ENCODE measurements around the gene UMODL1. TPM values are rescaled to one million over a fixed set of nuclear protein-coding genes. Genes with fewer than 3 reads are reported as not detected.

Gene UMODL1
- total and polyA plus RNA-seq, 9 donors: 0.01 to 2.2 (median 0.24) TPM; not detected in 5

- no peaks in the 10 kb centered on the region for H3K9me3 ChIP-seq
- TF ChIP-seq, protein P1, sequence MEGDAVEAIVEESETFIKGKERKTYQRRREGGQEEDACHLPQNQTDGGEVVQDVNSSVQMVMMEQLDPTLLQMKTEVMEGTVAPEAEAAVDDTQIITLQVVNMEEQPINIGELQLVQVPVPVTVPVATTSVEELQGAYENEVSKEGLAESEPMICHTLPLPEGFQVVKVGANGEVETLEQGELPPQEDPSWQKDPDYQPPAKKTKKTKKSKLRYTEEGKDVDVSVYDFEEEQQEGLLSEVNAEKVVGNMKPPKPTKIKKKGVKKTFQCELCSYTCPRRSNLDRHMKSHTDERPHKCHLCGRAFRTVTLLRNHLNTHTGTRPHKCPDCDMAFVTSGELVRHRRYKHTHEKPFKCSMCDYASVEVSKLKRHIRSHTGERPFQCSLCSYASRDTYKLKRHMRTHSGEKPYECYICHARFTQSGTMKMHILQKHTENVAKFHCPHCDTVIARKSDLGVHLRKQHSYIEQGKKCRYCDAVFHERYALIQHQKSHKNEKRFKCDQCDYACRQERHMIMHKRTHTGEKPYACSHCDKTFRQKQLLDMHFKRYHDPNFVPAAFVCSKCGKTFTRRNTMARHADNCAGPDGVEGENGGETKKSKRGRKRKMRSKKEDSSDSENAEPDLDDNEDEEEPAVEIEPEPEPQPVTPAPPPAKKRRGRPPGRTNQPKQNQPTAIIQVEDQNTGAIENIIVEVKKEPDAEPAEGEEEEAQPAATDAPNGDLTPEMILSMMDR (IDR thresholded peaks at IDR 0.05): no peak
- TF ChIP-seq POLR2A (IDR thresholded peaks at IDR 0.05): no peak
- no peak for TF ChIP-seq EP300 (IDR thresholded peaks at IDR 0.05)
- WGBS, 3 donors: 70 to 74% (median 74%) methylated on average over 28 of the region's 28 CpGs
- no peaks in the 10 kb centered on the region for H3K27me3 ChIP-seq
- H3K4me3 ChIP-seq: no peak overlapping the region
- H3K27ac ChIP-seq: no peak overlapping the region
- DNase-seq: no peak
- H3K36me3 ChIP-seq: no peaks in the 10 kb centered on the region
- intact Hi-C loops (cut with DNase I): no loop called here
- H3K4me1 ChIP-seq (ENCODE audit: insufficient read depth): no peaks in the 10 kb centered on the region
These were observed 7.3 kb upstream of the UMODL1 start for GRCh38 chr21:42063571-42064521.

- TF ChIP-seq, protein P1 (IDR thresholded peaks at IDR 0.05): no peak
- TF ChIP-seq EP300 (IDR thresholded peaks at IDR 0.05) (no peak), POLR2A (IDR thresholded peaks at IDR 0.05) (no peak)
- no peak overlapping the region for H3K27ac ChIP-seq
- intact Hi-C loops (cut with DNase I): no loop called here
- H3K9me3 ChIP-seq: no peaks in the 10 kb centered on the region
- 63 to 79% (median 71%) methylated on average over 4 of the region's 4 CpGs for WGBS, 3 donors
- H3K4me3 ChIP-seq: no peak overlapping the region
- H3K27me3 ChIP-seq: no peaks in the 10 kb centered on the region
- no peaks in the 10 kb centered on the region for H3K36me3 ChIP-seq
- H3K4me1 ChIP-seq (ENCODE audit: insufficient read depth): no peaks in the 10 kb centered on the region
- no peak for DNase-seq
These were observed 4.6 kb upstream of the UMODL1 start for GRCh38 chr21:42066521-42066920.

DNA sequence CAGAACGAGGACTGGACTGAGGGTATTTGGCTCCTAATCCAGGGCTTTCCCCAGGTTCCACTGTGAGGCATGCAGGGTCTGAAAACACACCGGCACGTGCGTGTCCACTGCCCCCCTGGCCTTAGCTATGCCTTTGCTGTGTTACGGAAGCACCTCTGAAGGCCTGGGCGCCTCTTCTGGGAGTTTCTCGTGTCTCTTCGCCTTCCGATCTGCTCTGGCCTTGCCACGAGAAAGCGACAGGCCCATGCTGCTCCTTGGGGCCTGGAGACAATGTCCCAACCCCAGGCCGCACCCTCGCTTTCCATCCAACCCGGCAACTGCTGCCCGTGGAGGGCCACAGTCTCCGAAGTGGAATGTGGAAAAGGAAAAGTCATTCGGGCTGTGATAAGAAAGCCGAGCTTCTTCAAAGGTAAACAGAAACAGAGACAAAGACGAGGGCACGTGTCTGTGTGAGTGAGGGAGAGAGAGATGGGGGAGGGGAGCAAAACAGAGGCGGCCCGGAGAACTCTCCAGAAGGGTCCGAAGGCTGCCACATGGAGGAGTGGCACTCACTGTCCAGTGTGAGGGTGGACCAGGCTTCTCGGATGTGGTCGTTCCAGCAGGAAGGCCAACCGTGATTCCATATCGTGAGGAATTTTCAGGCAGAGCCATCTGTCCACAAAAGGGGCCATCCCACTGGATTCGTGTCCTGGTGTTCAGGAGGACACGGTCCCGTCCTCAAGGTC, 3.4 kb upstream of the UMODL1 start:
- no peaks in the 10 kb centered on the region for H3K4me1 ChIP-seq (ENCODE audit: insufficient read depth)
- no peaks in the 10 kb centered on the region for H3K36me3 ChIP-seq
- H3K4me3 ChIP-seq: no peak overlapping the region
- no peak for DNase-seq
- H3K27me3 ChIP-seq: no peaks in the 10 kb centered on the region
- H3K9me3 ChIP-seq: no peaks in the 10 kb centered on the region
- no peak overlapping the region for H3K27ac ChIP-seq
- 61 to 79% (median 67%) methylated on average over 30 of the region's 30 CpGs for WGBS, 3 donors
- no peak for TF ChIP-seq POLR2A (IDR thresholded peaks at IDR 0.05)
- TF ChIP-seq, protein P1 (IDR thresholded peaks at IDR 0.05): no peak
- no peak for TF ChIP-seq EP300 (IDR thresholded peaks at IDR 0.05)
- intact Hi-C loops (cut with DNase I): no loop called here

GRCh38 chr21:42068256-42068545, 2.9 kb upstream of the UMODL1 start:
- intact Hi-C loops (cut with DNase I): no loop called here

More at GRCh38 chr21:42068256-42068545, 2.9 kb upstream of the UMODL1 start:
- 82 to 89% (median 89%) methylated on average over 6 of the region's 6 CpGs for WGBS, 3 donors
- H3K4me1 ChIP-seq (ENCODE audit: insufficient read depth): no peaks in the 10 kb centered on the region
- H3K4me3 ChIP-seq: no peak overlapping the region
- no peak for TF ChIP-seq EP300 (IDR thresholded peaks at IDR 0.05)
- TF ChIP-seq POLR2A (IDR thresholded peaks at IDR 0.05): no peak
- TF ChIP-seq, protein P1 (IDR thresholded peaks at IDR 0.05): no peak
- H3K27me3 ChIP-seq: no peaks in the 10 kb centered on the region
- DNase-seq: no peak
- no peak overlapping the region for H3K27ac ChIP-seq
- H3K9me3 ChIP-seq: no peaks in the 10 kb centered on the region
- H3K36me3 ChIP-seq: no peaks in the 10 kb centered on the region

Measured in ovary (tissue), 9 donors.